GM21717 (cell line): ENCODE data around the gene TTC7B.

Experiments used
- ATAC-seq: cut with Tn5 transposase; IDR thresholded peaks from one replicate; pipeline ENCODE4 v1.9.1; 2021; ENCODE audit warnings: mild to moderate bottlenecking, moderate library complexity; ENCODE audit not compliant: unreplicated experiment

TTC7B gene

DNA sequence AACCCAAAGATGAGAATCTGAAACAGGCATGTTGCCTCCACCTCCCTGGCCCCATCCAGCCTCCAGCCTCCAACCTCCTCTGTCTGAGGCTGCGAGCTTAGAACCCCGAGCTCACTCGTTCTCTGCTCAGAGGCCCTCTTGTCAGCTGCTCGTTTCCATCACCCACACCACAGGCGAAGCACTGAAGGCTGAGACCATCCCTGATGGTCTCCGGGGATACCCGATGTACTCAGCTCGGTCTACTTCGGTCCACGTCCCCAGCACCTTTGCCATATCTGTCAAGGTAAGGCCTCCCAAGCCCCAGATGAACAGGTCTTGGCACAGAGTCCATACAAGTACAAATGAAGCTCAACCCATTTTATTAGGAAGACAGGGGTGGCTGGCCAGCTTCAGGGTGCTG, 72.4 kb downstream of the TTC7B start:
- no peak for ATAC-seq

GRCh38 chr14:90743425-90743824, 72.8 kb downstream of the TTC7B start:
- no peak for ATAC-seq

DNA sequence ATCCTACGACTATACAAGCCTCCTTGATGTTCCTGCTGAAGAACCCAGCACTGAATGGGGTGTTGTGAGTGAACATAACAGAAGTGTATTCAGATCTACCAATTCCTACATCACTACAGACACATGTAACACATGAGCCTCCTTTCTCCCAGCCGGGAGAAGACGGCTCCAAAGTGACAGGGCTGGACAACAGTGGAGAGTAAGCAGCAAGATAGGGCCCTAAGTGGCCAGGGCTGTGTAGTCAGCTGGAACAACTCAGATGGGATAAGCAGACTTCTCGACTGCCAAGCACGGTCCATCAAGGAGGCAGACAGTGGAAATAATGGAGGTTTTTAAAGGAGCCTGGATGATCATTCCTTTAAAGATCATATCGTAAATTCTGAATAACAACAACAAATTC, 73.5 kb downstream of the TTC7B start:
- no peak for ATAC-seq

DNA sequence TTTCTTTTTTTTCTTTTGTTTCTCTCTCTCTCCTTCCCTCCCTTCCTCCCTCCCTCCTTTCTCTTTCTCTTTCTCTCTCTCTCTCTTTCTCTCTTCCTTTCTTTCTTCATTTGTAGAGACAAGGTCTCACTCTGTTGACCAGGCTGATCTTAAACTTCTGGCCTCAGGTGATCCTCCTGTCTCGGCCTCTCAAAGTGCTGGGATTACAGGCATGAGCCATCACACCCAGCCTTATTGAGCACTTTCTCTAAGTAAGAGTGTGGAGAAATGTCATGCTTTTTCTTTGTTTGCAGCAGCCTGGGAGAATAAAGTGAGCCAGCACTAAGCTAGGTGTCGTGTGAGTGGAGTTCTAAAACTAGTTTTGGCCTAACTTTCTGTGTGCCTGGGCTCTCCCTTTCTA, 74.0 kb downstream of the TTC7B start:
- ATAC-seq, result no peak

DNA sequence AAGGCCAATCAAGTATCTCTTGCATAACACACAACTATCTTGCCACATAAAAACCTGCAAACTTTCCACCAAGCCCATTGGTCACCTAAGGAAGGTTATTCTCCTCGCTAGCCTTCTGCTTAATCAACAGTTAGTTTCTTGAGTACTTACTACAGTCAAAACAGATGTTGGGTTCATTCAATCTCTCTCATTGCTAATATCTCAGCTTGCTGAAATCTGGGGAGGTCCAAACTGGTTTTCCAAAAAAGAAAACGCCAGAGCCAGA, 74.6 kb downstream of the TTC7B start:
- no peak for ATAC-seq

GRCh38 chr14:90740946-90741681, 75.1 kb downstream of the TTC7B start:
- ATAC-seq, result no peak

- ATAC-seq, result no peak
These were observed 76.1 kb downstream of the TTC7B start for GRCh38 chr14:90740081-90740480.

DNA sequence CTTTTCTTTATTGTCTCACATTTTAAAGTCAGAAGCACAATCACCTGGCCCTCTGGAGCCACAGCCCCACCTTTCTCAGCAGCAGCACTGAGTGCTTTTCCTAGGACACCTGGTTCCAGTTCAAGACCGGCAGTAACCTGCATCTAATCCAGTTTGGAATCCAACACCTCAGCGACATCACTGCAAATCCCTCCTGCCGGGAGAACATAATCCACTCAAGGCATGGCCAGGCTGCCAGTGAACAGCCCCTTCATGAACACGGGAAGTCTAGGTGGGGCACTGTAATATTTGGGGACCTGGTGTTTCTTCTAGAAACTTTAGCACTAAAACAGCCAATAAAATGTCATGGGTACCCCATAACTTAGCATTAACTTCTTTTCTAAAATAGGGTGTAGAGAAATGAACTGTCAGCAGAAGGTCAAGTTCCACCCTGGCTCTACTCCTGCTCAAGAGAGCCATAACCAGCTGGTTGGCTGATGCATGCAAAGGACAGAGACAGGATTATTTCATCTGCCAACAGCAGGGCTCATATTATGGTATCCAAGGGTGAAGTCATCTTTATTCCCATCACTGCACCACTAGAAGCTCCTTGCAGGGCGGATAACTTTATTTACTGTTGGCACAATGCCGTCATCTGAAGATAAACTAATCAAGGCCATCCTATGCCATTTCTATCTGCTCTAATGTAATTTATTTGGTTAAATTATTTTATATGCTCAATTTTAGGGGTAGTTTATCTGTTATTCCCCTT, 76.7 kb downstream of the TTC7B start:
- ATAC-seq, result no peak

DNA sequence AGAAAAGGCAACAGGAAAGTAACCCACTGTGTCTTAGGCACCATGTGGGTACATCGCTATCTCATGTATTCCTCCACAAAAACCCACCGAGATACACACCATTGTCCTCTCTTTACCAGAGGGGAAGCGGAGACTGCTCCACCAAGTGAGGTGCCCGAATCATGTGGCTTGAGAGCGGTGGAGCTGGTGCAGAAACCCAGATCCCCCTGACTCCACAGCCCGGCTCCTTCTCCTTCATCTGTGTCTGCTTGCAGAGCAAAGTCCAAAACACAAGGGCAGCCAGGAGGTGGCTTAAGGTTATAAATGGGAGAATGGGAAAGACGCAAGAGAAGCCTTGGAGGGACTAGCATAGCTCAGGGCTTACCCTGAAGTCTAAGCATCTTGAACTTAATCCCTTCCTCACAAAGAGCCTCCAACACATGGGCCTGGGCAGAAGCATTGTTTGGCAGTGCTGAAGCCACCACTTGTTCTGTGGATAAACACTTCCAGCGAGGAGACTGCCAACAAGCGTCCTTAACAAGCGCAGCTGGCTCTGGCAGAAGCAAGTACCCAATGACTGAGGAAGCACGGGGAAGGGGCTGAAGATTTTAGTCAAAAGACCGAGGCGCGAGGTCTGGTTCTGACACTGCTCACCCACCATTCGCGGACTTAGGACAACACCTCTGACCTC, 83.0 kb downstream of the TTC7B start:
- no peak for ATAC-seq

DNA sequence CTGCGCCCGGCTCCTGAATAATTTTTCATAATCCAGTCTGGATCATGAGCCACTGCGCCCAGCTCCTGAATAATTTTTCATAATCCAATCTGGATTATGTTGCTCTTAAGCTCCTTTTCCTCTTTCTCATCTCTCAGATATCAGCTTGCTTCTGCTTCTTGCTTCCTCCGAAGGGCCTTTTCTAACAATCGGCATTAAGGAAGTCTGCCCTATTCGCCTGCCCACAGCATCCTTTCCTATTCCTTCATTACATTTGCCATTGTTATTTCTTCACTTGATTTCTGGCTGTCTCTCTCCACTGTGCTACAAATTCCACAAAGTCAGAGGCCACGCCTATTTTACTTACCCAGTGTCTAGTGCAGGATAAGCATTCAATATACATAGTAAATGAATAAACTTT, 83.5 kb downstream of the TTC7B start:
- no peak for ATAC-seq

DNA sequence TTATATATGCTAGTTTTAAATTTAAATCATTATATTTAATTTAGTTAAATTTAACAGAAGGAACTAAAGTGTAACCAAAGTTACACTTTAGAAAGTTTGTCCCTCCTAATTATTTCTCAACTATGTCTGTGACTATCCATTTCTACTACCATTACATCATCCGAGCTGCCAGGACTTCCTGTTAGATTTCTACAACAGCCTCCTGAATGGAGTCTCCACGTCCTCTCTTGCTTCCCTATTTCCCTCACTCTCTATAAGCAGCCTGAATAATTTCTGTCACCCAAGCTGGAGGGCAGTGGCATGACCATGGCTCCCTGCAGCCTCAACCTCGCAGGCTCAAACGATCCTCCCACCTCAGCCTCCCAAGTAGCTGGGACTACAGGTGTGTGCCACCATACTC, 84.1 kb downstream of the TTC7B start:
- no peak for ATAC-seq

- no peak for ATAC-seq
These were observed 84.7 kb downstream of the TTC7B start for GRCh38 chr14:90731487-90731886.

DNA sequence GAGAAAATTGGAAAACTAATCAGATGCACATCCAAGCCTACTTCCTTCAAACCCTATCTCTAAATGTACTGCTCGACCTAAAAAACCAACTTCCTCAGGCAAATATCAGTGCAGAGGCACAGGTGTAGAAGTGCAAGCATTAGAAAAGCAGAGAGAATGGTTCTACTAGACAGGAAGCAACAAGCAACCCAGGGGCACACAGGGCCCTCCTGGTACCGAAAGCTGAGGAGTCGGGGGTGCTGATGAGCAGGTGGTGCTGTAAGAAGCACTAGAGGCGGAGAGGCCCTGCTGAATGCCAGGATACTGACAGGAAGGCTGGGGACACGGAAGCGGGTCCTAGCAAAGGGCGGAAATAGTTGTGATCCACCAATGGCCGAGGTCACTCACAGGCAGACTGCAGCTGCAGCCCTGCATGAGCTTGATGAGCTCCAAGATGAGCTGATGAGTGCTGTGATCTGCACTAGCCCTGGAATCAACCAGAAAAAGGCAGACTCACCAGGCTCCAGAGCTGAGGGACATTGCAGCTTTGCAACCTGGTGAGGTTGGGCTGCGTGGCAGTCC, 85.9 kb downstream of the TTC7B start:
- ATAC-seq, result no peak

DNA sequence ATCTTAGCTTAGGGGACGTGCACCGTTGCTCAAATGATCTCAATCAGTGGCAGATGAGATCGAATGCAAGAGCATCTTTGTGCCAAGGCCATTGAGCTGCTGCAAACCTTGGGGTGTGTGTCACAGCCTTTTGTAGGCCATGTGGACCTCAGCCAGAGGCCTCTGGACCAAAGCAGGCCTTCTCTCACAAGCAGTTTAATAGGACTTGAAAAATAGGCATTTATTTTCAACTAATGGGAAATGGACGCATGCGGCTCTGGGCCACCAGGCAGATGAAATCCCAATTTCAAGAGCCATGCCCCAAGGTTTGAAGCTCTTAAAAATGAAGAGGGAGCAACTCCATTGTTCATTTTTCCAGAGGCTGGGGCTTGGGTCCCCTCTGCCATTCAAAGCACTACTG, 87.3 kb downstream of the TTC7B start:
- no peak for ATAC-seq

DNA sequence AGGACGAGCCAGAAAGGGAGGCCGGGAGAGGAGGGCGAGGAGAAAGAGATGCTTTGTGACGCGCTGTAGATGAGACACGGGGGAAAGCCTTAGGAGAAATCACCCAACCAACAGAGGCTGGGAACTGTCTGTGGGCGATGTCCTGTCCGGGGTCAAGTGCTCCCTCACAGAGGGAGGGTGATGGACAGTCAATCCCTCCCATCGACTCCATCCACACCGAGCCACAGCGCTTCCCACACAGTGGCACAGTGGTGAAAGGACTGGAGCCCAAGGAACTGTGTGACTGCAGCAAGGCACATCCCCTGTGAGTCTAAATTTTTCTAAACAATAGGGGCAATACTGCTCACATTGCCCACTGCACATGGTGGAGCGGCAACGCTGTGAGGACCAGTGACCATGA, 89.1 kb downstream of the TTC7B start:
- no peak for ATAC-seq

GRCh38 chr14:90726656-90727055, 89.6 kb downstream of the TTC7B start:
- no peak for ATAC-seq

GRCh38 chr14:90724866-90725265, 91.4 kb downstream of the TTC7B start:
- no peak for ATAC-seq

DNA sequence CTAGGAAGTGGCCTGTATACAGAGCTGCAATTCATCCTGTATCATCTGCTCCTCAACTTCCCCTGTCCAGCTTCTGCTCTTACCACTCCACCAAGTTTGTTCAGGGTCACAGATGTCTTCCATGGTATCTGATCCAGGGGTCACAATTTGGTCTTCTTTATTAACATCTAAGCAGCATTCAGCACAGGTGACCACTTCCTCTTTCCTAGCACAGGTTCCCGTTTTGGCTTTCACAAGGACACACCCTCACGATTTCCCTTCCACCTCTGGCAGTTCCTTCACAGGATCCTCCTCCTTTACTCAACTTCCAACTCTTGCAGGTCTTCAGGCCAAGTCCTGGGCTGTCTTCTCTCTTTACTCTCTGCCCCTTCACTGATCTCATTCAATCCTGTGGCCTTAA, 93.6 kb downstream of the TTC7B start:
- ATAC-seq, result no peak

GRCh38 chr14:90721619-90722305, 94.5 kb downstream of the TTC7B start:
- ATAC-seq, result no peak

- no peak for ATAC-seq
These were observed 95.4 kb downstream of the TTC7B start for GRCh38 chr14:90720832-90721231.

DNA sequence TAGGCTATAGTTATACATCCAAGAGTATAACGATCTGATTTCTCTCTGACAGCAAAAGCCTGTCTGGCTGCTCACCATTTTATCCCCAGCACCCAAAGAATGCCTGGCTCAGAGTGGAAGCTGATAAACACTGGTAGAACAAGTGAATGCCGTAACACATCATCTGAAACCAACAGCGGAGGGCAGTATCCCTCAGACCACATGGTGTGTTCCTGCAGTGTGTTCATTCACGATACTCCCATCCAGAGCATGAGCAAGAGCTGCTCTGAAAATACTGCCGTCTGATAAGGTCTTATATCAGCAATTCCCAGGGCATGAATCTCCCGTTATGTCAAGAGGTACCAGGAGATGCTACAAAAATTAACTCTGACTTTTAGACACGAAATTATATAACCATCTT, 95.9 kb downstream of the TTC7B start:
- ATAC-seq, result no peak
